HG03139 (cell line): ENCODE data around the gene YTHDF1.
"Not testable (repeated sequence)": the region's sequence is repeated elsewhere in the genome, so short reads cannot be mapped to it uniquely, and the experiment has no call there.

Experiments used
- ATAC-seq: cut with Tn5 transposase; IDR thresholded peaks from one replicate; pipeline ENCODE4 v1.9.1; 2021; ENCODE audit not compliant: unreplicated experiment

YTHDF1 gene

DNA sequence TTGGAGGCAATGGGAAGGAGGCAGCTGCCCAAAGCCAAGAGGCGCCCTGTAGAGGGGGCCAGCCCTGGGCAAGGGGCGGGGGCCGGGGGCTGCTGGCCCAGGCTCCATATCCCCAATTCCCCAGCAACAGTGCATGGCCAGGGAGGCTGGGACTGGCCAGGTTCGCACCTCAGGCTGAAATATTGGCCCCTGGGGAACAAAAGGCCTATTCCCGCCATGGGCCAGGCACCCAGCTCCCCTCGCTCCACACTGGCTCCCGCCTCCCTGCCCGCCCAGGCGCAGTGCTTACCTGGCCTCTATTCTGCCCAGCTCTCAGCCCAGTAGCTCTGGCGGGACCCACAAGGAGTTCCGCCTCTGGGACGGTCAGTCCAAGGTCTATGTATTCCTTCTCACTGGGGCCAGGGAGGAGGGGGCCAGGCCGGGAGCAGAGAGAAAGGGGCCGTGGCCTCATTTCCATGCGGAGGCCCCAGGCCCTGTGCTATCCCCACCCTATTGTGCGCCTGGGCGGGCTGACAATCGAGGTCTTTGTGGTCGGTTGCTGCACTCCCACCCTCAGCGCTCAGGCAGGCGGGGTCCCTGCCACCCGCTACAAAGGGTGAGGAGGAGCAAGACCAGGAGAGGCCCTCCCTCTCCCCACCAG lies 42.3 kb downstream of the YTHDF1 start:
- no peak for ATAC-seq

DNA sequence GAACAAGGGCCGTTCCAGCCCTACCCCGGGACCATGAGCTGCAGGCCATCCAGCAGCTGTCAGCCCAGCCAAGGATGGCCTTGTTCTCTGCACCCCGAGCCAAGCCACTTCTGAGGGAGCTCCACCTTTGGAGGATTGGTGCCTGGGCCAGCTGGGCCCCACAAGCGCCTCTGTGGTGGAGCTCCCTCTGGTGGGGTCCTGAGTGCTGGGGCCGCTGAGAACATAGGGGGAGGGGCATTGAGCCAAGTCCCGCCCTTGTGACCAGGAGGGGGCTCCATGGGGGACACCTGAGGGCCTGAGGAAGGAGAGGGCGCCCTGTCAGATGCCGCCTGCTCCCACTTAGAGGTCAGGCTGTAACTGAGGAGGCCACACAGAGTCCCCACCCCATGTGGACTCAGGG lies 43.2 kb downstream of the YTHDF1 start:
- ATAC-seq, result no peak

DNA sequence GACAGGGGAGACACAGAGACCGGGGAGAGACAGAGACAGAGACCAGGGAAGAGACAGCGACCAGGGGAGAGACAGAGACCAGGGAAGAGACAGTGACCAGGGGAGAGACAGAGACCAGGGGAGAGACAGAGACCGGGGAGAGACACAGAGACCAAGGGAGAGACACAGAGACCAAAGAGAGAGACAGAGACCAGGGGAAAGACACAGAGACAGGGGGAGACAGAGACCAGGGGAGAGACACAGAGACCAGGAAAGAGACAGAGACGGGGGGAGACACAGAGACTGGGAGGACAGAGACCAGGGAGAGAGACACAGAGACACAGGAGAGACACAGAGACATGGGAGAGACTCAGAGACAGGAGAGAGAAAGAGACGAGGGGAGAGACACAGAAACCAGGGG lies 43.9 kb downstream of the YTHDF1 start:
- no peak for ATAC-seq

DNA sequence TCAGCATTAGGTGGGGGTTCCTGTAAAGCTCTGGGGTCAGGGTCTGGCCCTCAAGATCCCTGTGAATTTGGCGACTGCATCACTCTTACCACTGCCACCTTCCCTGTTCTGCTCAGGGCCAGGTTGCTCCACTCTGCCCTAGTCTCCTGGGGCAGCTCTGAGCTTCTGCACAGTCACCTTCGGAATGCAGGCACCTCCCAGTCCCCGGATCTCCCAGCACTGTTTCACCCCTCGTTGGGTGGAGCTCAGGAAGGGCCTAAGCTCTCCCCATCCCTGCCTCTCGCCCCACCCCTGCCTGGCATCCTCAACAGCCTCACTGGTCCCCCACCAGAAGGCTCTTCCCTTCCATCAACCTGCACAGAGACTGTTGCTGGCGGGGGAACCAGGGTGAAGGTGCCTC lies 46.2 kb downstream of the YTHDF1 start:
- no peak for ATAC-seq

DNA sequence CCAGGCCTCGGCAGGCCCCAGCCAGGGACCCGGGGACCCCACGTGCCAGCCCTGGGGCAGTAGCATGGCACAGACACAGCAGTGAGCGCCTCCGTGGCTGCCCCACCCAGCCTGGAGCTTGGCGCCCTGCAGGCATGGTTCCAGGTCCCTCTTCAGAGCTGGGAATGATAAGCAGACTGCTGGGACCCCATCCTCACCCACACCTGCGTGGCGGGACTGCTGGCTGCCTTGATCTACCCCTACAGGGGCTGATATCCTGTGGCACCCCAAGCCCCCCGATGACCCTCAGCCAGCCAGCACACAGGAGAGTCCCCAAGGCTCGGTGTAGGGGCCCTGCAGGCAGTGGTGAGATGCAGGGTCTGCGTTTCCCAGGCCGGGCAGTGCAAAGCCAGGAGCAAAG lies 47.1 kb downstream of the YTHDF1 start:
- no peak for ATAC-seq

DNA sequence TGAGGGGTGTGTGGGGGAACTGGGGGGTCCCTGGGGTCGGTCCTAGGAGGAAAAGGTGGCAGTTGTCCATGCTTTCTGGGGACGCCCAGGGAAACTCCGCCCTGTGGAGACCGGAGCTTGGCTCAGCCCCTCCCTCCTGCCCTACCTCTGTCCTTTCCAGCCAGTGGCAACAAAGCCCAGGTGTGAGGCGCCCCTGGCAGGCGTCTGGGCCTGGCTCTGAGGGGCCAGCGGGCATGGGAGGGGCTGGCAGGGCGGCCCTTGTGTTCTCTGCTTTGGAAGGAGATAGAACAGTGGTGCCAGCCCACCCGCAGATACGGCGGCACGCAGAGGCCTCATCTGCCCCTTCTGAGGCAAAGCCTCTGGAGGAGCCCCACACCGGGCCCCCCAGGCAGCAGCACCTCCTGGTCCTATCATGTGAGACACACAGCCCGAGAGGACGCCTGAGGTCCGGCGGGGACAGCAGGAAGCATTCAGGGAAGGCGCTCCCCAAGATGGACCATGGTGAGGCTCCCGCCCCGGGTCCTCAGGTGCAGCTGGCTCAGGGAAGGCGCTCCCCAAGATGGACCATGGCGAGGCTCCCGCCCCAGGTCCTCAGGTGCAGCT lies 47.9 kb downstream of the YTHDF1 start:
- ATAC-seq, result no peak

DNA sequence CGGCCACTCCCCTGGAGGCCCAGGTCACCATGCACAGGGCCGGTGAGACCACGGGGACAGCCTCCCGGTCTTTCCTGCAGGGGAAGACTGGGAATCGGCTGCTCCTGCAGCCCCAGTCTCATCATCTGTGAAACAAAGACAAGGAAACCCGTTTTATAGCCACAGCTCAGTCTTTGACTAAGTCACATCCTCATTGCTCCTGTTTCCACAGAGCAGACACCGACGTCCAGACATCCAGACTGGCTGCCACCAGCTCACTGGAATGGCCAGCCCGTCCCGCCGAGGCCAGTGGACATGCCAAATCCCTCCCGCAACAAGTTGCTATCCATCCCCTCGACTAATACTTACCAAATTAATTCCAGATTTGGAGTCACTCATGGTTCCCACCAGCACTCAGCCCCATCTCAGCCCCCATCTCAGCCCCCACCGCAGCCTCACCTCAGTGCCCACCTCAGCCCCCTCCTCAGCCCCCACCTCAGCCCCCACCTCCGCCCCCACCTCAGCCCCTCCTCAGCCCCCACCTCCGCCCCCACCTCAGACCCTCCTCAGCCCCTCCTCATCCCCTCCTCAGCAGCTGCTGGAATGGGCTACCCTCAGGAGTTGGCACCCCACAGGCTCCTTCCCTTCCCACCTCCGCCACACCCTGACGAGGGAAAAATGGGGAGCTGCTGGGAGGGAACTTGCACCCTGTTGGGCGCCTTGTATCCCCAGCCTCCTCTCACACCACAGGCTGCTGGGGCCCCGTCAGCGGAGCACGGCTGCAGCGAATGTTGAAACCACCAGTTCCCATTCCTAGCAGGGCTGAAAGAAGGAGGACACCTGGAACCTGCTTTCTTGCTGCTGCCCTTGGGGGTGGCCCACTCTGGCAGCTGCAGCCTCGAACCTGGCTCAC lies 48.7 kb downstream of the YTHDF1 start:
- ATAC-seq, result no peak

DNA sequence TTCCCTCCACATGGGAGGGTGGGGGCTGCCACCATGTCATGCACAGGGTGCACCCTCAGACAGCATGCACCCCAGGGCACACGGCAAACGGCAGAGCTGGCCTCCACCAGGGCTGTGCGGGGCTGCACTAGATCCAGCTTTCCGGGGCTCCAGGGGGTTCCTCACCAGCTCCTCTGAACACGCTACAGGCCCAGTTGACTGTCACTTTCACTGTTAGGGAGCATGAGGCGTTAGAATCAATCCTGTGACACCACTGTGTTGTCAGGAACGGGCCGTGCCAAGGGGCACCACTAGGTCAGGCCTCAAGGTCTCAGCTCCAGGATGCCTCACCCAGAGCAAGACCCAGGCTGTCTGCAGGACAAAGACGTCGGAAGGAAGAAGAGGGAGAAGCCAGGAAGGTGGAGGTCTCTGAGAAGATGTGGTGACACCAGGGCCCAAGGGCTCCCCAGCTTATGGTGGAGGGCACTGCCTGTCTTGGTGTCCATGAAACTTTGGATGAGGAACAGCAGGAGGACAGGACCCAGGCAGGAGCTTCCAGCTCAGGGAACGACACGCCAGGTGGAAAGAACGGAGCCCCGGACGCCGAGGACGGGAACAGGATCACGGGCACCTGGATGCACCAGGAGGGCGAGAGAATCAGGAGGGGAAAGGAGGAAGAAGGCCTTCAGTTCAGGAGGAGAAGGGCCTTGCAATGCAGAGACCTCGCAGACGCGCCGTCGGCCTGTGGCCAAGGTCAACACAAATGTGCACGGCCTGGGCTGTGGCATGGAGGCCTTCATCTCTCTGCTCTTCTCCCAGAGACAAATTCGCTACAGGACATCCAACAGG lies 49.5 kb downstream of the YTHDF1 start:
- no peak for ATAC-seq

DNA sequence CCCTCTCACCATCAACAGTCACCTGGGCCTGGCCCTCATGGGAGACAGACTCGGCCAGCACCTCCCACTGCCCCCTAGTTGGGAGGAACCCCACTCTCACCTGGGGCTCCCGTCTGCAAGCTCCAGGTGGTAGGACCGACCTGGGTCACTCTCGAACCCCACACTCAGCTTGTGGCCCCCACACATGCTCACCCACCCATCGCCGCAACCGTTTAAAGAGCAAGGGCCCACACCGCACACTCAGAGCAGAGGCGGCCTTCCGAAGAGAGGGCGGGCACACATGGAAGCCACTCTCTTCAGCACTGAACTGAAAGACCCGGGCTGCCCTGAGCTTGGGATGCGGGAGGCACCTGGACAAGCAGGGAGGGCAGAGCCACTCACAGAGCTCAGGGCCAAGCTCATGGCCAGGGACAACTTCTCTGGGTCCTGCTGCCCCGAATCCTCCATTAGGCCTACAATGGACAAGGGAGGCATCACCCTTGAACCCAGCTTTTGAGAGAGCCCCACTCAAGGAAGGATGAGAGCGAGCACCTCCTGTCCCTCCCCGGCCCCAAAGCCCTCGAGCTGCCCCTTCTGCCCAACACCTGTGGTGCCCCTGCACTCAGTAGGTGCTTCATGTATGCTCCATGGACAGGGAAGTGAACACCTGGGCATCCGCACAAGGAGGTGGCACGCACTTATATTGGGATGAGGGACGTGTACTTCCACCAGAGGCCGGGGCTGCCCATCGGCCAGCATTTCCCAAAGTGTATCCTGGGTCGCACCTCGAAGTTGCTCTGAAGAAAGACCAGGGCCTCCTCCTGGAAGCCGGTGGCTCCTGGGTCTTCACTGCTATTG lies 50.4 kb downstream of the YTHDF1 start:
- ATAC-seq, result no peak

DNA sequence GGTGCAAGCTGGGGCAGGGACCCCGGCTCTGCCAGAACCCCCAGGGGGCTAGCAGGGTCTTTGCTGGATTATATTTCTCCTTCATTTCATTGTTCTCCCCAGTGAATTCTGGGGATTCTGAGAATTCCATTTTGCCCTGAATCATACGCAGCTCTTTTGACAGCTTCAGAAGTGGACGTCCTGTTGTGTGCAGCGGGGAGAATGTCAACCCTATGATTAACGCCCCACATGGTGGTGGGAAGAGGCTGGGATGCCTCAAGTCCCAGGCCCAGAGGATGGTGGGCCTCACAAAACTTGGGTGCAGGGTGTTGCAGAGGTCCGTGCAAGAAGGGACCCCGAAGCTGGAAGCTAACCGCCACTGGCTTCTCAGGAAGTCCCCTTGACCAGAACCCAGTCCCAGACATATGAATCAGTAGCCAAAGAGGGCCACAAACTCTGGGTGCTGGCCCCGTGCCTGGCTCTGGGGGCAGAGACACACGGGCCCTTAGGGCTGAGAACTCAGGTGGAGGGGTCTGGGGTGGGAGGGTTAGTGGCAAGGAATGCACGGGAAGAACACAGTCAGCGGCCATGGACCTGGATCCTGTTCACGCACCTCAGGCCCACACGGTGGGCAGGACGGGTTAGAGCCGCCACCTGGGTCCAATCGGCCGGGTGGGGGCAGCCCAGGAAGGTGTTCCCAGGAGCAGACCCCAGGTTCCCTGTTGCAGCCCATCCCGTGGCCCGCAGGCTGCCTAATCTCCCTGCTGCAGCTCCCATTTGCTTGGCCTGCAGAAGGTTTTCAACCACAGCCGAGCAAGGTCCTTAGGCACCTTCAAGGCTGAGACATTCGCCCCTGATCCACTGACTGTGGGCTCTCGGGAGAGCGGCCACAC lies 51.2 kb downstream of the YTHDF1 start:
- ATAC-seq, result no peak

DNA sequence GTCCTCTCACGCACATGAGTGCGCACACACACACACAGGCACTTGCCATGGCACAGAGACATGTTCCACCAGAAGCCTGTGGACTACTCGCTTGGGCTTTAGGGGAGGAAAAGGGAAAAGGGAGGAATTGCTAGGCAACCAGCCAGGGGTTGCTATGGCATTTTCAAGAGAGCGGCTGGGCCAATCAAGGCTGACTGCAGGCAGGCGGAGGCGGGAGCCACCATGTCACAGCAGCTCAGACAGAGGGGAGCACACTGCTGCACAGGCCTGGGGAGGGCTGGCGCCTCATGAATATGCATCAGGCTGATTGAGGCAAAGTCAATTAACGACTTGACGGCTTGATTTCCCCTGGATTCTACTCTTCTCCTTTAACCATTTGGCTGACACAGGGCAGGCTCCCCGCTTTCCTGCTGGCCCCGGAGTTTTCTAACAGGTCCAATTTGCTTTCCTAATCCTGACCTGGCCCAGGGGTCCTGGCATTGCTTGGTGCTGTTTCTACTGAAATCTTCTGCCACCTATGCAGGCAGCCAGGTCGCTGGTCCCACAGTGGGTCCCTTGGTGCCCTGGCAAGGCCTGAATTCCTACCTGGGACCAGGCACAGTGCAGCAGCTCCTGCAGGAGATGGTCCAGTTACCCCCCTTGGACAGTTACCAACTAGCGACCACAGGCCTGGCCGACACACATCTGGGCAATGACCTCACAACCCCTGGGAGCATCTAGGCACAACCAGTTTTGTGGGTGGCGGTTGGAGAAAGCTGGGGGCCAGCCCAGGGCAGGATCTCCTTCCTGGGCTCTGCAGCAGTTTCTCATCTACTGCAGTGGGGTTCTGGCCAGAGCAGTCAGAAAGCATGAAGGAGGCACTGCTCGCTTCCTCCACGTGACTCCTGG lies 52.1 kb downstream of the YTHDF1 start:
- ATAC-seq, result no peak

DNA sequence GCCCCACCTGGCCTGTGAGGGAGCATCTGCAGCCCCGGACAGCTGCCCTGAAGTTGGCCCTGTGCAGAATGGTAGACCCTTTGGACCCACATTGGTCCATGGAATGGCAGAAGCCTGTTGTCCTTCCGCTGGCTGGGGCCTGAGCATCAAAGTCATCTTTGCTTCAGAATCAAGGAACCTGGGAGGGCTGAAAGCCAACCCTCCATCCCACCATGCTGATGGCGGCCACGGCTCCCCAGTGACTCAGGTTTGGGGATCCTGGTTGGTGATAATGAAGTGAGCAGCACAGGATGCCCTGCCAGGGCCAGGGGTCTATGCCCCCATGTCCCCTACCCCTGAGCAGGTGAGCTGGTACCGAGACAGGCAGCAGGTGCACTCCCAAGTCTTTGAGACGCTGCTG lies 52.8 kb downstream of the YTHDF1 start:
- no peak for ATAC-seq

DNA sequence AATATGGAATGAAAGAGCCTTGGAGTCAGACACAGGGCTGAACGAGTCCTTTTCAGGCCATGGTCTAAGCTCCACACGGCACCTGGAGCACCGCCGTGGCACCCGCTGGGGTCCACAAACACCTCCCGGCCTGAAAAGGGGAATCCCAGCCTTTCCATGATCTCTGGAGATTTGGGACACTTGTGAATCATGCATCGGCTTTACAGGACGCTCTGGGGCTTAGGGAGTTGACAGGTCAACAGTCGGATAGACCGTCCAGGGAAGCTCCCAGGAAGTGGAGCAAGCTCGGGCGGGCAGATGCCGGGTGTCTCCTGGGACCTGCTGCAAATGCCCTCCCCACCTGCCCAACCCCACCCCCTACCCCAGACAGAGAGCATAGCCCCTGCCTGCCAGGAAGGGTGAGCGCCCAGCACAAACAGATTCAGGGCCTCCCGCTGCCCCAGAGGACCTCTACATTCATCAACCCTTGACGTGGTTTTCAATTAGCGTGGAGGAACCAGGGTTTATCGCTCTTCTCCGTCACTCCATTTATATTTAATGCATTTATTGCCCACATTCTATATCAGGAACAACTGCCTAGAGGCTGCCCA lies 53.6 kb downstream of the YTHDF1 start:
- no peak for ATAC-seq

DNA sequence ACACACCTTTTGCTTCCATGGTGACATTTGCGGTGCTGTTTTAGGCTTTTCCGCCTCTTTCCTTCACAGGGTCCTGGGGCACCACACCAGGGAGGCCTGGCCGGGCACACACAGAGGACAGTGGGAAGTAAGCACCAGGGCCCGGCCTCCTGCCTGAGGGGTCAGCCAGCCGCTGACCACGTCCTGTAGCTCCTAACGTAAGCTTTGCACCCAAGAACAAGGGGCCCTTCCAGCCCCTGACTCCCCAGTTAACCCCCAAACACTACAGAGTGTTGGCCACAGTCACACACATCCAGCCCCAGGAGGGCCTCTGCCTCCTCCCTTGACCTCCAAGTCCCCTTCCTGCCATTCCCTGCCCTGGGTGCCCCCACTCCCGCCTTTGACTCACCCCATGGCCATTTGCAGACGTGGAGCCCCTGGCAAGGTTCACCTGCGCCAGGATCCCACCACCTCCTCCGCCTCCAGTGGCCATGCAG lies 54.7 kb downstream of the YTHDF1 start:
- no peak for ATAC-seq

DNA sequence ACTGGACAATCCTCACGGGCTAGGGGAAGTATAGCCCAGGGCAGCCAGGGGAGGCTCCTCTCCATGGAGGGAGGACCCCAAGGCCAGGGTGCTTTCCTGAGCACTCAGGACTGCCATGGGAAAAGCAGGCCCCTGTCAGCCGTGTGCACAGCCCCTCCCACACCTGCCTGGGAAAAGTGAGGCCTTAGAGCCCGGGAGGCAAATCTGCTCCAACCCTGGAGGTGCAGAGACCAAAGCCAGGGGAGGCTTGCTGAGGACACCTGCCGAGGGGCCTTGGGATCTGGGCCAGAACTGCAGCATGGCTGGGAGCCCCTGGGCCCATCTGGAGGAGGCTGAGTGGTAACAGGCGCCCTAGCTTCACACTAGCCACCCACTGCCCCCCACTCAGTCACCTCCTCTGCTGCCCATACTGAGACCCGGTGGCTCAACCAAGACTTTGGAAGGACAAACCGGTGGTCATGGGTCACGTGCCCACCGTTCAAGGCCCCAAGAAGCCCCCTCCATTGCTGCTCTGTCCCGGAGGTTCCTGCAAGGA lies 55.2 kb downstream of the YTHDF1 start:
- no peak for ATAC-seq

DNA sequence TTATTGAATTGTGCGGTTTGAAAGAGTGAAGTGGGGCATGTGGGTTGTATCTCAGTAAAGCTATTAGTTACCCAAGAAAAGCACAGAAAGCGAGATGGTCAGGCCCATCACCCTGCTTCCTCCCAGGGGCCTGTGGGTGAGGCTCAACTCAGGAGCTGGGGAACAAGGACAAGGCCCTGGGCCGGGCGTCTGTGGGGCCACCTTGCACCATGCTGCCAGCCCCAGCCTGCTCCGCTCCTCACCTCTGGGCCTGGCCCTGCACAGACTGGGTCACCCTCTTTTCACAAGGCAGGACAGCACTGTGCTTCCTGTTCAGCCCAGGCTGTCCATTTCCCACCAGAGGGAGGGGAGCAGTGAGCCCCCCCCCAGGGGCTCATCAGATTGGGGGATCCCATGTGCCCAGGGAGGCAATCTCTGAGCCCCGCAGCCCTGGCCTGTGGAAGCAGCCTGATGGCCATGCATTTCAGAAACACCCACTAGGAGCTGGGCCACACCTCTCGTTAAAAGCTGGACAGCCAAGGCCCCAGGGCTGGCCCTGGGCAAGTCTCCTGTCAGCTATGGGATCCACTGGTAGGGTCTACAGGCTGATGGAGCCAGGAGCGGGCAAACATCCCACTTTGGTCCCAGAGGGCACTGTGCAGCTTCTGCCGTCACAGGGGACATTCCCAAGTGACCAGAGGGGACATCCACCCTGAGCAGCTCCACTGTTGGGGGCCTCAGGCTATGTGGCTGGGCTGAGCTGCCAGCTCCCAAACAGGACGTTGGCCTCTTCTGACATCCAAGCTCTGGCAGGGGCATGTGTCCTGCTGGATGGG lies 55.9 kb downstream of the YTHDF1 start:
- no peak for ATAC-seq

DNA sequence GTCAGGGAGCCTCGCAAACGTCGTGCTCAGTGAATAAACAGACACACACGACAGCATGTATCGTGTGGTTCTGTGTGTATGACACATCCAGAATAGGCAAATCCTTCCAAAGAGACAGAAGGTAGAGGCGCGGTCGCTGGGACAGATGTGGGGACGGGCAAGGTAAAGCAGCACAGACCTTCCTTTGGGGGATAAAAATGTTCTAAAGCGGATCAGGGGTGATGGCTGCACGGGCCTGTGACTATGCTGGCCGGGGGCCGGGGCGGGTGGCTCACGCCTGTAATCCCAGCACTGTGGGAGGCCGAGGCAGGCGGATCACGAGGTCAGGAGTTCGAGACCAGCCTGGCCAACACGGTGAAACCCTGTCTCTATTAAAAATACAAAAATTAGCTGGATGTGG lies 56.7 kb downstream of the YTHDF1 start:
- ATAC-seq, result not testable (repeated sequence)
